Omental fat pad (tissue), 4 donors: ENCODE data around the gene PFKFB1. TPM values are rescaled to one million over a fixed set of nuclear protein-coding genes. Genes with fewer than 3 reads are reported as not detected.

Experiments
- ATAC-seq: fragments of 150-250 bp; one replicate; pipeline ENCODE4 v1.9.1; 2016; ENCODE audit warnings: mild to moderate bottlenecking, moderate library complexity; ENCODE audit not compliant: low FRiP score
- DNase-seq: peaks from one replicate; pipeline ENCODE4 v3.0.0-alpha.2; 2019; ENCODE audit warnings: low spot score
- CTCF ChIP-seq, 3 donors: fragments of 450-650 bp; IDR thresholded peaks; one replicate each; pipeline ENCODE4 v1.5.1; 2016 to 2017; ENCODE audit warnings: antibody characterized with exemption in 3 of 3, mild to moderate bottlenecking in 3 of 3, moderate library complexity in 2 of 3
- small RNA-seq: library from RNA; depleted of rRNA; stranded (forward); fragments of <200 nt; gene quantifications from one replicate; pipeline ENCODE3, GENCODE V24; 2016
- total RNA-seq, 4 donors: library from RNA; depleted of rRNA; stranded (reverse); fragments of >200 nt; gene quantifications; one replicate each; pipeline ENCODE4 v1.1.0, GENCODE V29; 2016

PFKFB1 gene
- total RNA-seq, 4 donors from 2014 or later: 10.4 to 23.8 (median 14.2) TPM

- DNase-seq (no peak), ATAC-seq (no peak)
- no peak for TF ChIP-seq CTCF (IDR thresholded peaks at IDR 0.05)
Measured at GRCh38 chrX:54894159-54894558, 99.8 kb downstream of the PFKFB1 start.

GRCh38 chrX:54891573-54891972 is 102.4 kb downstream of the PFKFB1 start:
- ATAC-seq (no peak), DNase-seq (no peak)
- no peak for TF ChIP-seq CTCF (IDR thresholded peaks at IDR 0.05)

- no peak for TF ChIP-seq CTCF (IDR thresholded peaks at IDR 0.05)
Measured at GRCh38 chrX:54885740-54886139, 108.2 kb downstream of the PFKFB1 start.

More at GRCh38 chrX:54885740-54886139, 108.2 kb downstream of the PFKFB1 start:
- ATAC-seq (no peak), DNase-seq (no peak)

Small RNA genes within 50 kb of the gene (small RNA-seq; reads per million reads assigned to genes)
- gene RF00614: not detected

Other genes starting within 250 kb of the PFKFB1 start
- gene ITIH6, start 195.9 kb downstream of the PFKFB1 start, total RNA-seq: not detected
- gene MAGED2, start 186.4 kb downstream of the PFKFB1 start, total RNA-seq: 100 to 1,000 TPM in 1 of 4 donors, 10 to 100 TPM in 3; 79.6 to 123 (median 95.2) TPM
- gene TRO, start 73.4 kb downstream of the PFKFB1 start, total RNA-seq: 10 to 100 TPM in 1 of 4 donors, 1 to 10 TPM in 3; 5.3 to 15.9 (median 6.8) TPM
- gene APEX2, start 6.2 kb upstream of the PFKFB1 start, total RNA-seq: 10 to 100 TPM in 2 of 4 donors, 1 to 10 TPM in 2; 6.9 to 10.3 (median 9.0) TPM
- gene ALAS2, start 36.8 kb upstream of the PFKFB1 start, total RNA-seq: 1 to 10 TPM in 3 of 4 donors, under 1 TPM in 1; 0.74 to 4.6 (median 1.2) TPM
- gene PAGE2B, start 80.8 kb upstream of the PFKFB1 start, total RNA-seq: not detected
- gene PAGE2, start 94.8 kb upstream of the PFKFB1 start, total RNA-seq: not detected
- not detected for gene PAGE5, start 226.2 kb upstream of the PFKFB1 start, total RNA-seq